B cell (primary cell): ENCODE results near the gene DDX56. TPM values are rescaled to one million over a fixed set of nuclear protein-coding genes. Genes with fewer than 3 reads are reported as not detected.

Experiments
- ATAC-seq: fragments of 200-7000 bp; cut with Tn5 transposase; one replicate; pipeline ENCODE4 v1.10.0; 2021; ENCODE audit warnings: low read depth, mild to moderate bottlenecking, moderate number of reproducible peaks, moderate library complexity
- CTCF ChIA-PET: fragments of 350-600 bp; sonication (Branson Sonifier 250); formaldehyde crosslinking; loops from one replicate; lab custom pipeline; 2021; ENCODE audit warnings: antibody characterized with exemption, inconsistent platforms; lab: Charles Lee
- POLR2A ChIA-PET: fragments of 350-600 bp; sonication (Branson Sonifier 250); formaldehyde crosslinking; loops from one replicate; lab custom pipeline; 2021; ENCODE audit warnings: antibody characterized with exemption; lab: Charles Lee
- DNase-seq: peaks from one replicate; pipeline ENCODE4 v3.0.0; 2013
- H2AFZ ChIP-seq: 2 replicates; pipeline ENCODE4 v1.6.1; 2012; ENCODE audit warnings: mild to moderate bottlenecking, low read depth, low read length; ENCODE audit not compliant: insufficient read depth, poor library complexity, severe bottlenecking
- H3K27ac ChIP-seq, 2 donors: 1 replicate in 1 of 2; 2 replicates in 1 of 2; pipeline ENCODE4 v1.5.1; 2012 to 2013; ENCODE audit warnings: low read length in 2 of 2, mild to moderate bottlenecking in 2 of 2, moderate library complexity in 1 of 2
- H3K27me3 ChIP-seq, 4 experiments: fragments of 200-600 bp in 1 of 4; sonication (generic) in 1 of 4; replicated peaks in 1 of 4; 1 replicate in 2 of 4; 2 replicates in 2 of 4; pipeline versions ENCODE4 v1.6.1 to v1.7.0; 2013 to 2016; ENCODE audit warnings: low read length in 3 of 4, mild to moderate bottlenecking in 2 of 4, mixed read lengths in 1 of 4, moderate library complexity in 1 of 4; ENCODE audit not compliant: insufficient read depth in 4 of 4, control insufficient read depth in 3 of 4; ENCODE audit errors: control extremely low read depth in 1 of 4
- H3K36me3 ChIP-seq, 2 experiments: replicated peaks in 1 of 2; 1 replicate in 1 of 2; 2 replicates in 1 of 2; pipeline versions ENCODE4 v1.6.1 to v1.7.1; 2013; ENCODE audit warnings: low read length in 1 of 2; ENCODE audit not compliant: insufficient read depth in 2 of 2, control insufficient read depth in 1 of 2; ENCODE audit errors: control extremely low read depth in 1 of 2, extremely low read depth in 1 of 2
- H3K4me1 ChIP-seq, 2 donors: fragments of 200-600 bp in 1 of 2; sonication (generic) in 1 of 2; 1 replicate in 1 of 2; 2 replicates in 1 of 2; pipeline versions ENCODE4 v1.5.1 to v1.6.1; 2013 to 2017; ENCODE audit warnings: low read length in 2 of 2; ENCODE audit not compliant: control insufficient read depth in 2 of 2, insufficient read depth in 2 of 2
- H3K4me2 ChIP-seq: replicated peaks from 2 replicates; pipeline ENCODE3; 2012; ENCODE audit warnings: mild to moderate bottlenecking, low read depth, low read length; ENCODE audit not compliant: poor library complexity, severe bottlenecking
- H3K4me3 ChIP-seq, 5 experiments: fragments of 200-600 bp in 1 of 5; sonication (generic) in 1 of 5; 1 replicate in 3 of 5; 2 replicates in 2 of 5; pipeline versions ENCODE4 v1.5.1 to v1.7.0; 2011 to 2016; ENCODE audit warnings: low read length in 4 of 5, mild to moderate bottlenecking in 4 of 5, low read depth in 2 of 5, control low read depth in 1 of 5, moderate library complexity in 1 of 5; ENCODE audit not compliant: insufficient read depth in 1 of 5; ENCODE audit errors: control extremely low read depth in 1 of 5, extremely low read depth in 1 of 5
- H3K79me2 ChIP-seq: fragments of 200-600 bp; sonication (generic); one replicate; pipeline ENCODE4 v1.6.0; 2016; ENCODE audit warnings: low read length; ENCODE audit not compliant: control insufficient read depth, insufficient read depth
- H3K9ac ChIP-seq: fragments of 200-600 bp; sonication (generic); 2 replicates; pipeline ENCODE4 v1.6.1; 2017; ENCODE audit warnings: mild to moderate bottlenecking, low read length, moderate library complexity
- H3K9me3 ChIP-seq, 3 donors: one replicate each; pipeline versions ENCODE4 v1.6.1 to v1.7.1; 2013; ENCODE audit warnings: low read length in 2 of 3; ENCODE audit not compliant: control insufficient read depth in 2 of 3, insufficient read depth in 1 of 3; ENCODE audit errors: control extremely low read depth in 1 of 3
- H4K20me1 ChIP-seq: 2 replicates; pipeline ENCODE4 v1.6.0; 2012; ENCODE audit warnings: mild to moderate bottlenecking, low read length; ENCODE audit not compliant: insufficient read depth, control insufficient read depth, poor library complexity, severe bottlenecking
- H3K27ac Mint-ChIP-seq: one replicate; pipeline ENCODE4 v1.8.0; 2021; ENCODE audit warnings: mixed read lengths
- H3K27me3 Mint-ChIP-seq: one replicate; pipeline ENCODE4 v1.8.0; 2021; ENCODE audit warnings: mixed read lengths
- H3K4me1 Mint-ChIP-seq: one replicate; pipeline ENCODE4 v1.8.0; 2021; ENCODE audit warnings: mixed read lengths
- H3K4me3 Mint-ChIP-seq: one replicate; pipeline ENCODE4 v1.8.0; 2021; ENCODE audit warnings: mixed read lengths
- H3K9me3 Mint-ChIP-seq: one replicate; pipeline ENCODE4 v1.8.0; 2022; ENCODE audit warnings: mixed read lengths; ENCODE audit not compliant: insufficient read depth
- CTCF ChIP-seq: fragments of 200-600 bp; IDR thresholded peaks from one replicate; pipeline ENCODE4 v1.8.0; 2022; ENCODE audit warnings: antibody characterized with exemption, mild to moderate bottlenecking
- EZH2 ChIP-seq: IDR thresholded peaks from 2 replicates; pipeline ENCODE4 v1.6.1; 2012; ENCODE audit warnings: borderline replicate concordance, low read depth, mild to moderate bottlenecking, moderate library complexity, low read length; ENCODE audit not compliant: insufficient read depth, poor library complexity, severe bottlenecking
- WGBS: methylation state at CpG from one replicate; pipeline ENCODE4 v1.1.5; 2013; ENCODE audit warnings: missing lambda C conversion rate; ENCODE audit not compliant: insufficient coverage; 5-methylcytosine and 5-hydroxymethylcytosine counted together
- intact Hi-C: fragments of 100-400 bp; cut with micrococcal nuclease; formaldehyde crosslinking; loops from one replicate; pipeline ENCODE4 v1.10.0; 2022
- polyA plus RNA-seq: library from polyadenylated mRNA; depleted of rRNA; stranded (reverse); fragments of >200 nt; gene quantifications from 2 replicates; pipeline ENCODE4 v1.2.3, GENCODE V29; 2012
- total RNA-seq, 2 donors: library from RNA; stranded (reverse); fragments of 120-200 nt in 1 of 2; gene quantifications; 1 replicate in 1 of 2; 2 replicates in 1 of 2; pipeline versions ENCODE4 v1.2.3 to v1.2.4, GENCODE V29; 2013 to 2022

The DDX56 gene
- total and polyA plus RNA-seq, 2 donors (not counting 1 experiment from before 2014, with no cell fraction given), result 88.2 to 102 TPM

DNA sequence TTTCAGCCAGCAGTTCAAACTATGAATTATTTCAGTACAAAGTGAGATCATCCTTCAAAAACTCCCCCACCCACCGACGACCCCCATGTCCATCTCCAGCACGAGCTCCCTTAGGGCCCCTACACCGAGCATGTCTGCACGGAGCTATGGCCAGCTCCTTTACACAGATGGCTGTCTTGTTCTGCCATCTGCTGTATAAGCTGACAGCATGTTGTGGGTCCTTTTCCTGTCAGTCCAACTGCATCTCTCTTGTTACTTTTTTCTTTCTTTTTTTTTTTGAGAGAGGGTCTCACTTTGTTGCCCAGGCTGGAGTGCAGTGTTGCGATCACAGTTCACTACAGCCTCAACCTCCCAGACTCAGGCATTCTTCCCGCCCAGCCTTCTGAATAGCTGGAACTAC is 54.2 kb downstream of the DDX56 start:
- intact Hi-C loops, result no loop called here
- no peak overlapping the region for H3K27ac ChIP-seq
- H3K4me2 ChIP-seq, result no peak overlapping the region
- DNase-seq (no peak), ATAC-seq (no peak)
- H3K79me2 ChIP-seq, result no peaks in the 10 kb centered on the region
- Mint-ChIP-seq H3K27me3 (peaks cover 27% of the 10 kb centered on the region), H3K4me3 (no peak overlapping the region), H3K27ac (no peak overlapping the region), H3K4me1 (no peaks in the 10 kb centered on the region), H3K9me3 (peaks cover 6% of the 10 kb centered on the region)
- H3K4me3 ChIP-seq, result no peak overlapping the region
- H4K20me1 ChIP-seq, result no peaks in the 10 kb centered on the region
- H2AFZ ChIP-seq, result no peak overlapping the region
- H3K36me3 ChIP-seq, result no peaks in the 10 kb centered on the region
- ChIA-PET CTCF (no interaction called here), POLR2A (no interaction called here)
- H3K9ac ChIP-seq, result no peak overlapping the region
- 79% methylated on average over 4 of the region's 7 CpGs for WGBS
- peaks cover 0 to 5% (median 3%) of the 10 kb centered on the region in 3 donors for H3K9me3 ChIP-seq
- peaks cover 0 to 7% (median 0%) of the 10 kb centered on the region in 4 experiments for H3K27me3 ChIP-seq
- TF ChIP-seq CTCF, result no peak
- no peak for TF ChIP-seq EZH2
- no peaks in the 10 kb centered on the region for H3K4me1 ChIP-seq

DNA sequence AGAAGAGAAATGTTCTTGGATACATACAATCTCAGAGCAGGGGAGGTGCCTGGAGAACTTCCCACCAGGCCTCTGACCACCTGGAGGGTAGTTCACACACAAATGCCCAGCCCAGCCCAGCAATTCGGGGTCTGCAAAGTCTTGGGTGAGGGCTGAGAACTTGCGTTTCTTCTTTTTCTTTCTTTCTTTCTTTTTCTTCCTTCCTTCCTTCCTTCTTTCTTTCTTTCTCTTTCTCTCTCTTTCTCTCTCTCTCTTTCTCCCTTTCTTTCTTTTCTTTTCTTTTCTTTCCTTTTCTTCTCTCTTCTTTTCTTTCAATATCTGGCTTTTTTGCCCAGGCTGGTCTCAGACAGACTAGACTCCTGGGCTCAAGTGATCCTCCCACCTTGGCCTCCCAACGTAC is 54.9 kb downstream of the DDX56 start:
- no peak overlapping the region for H2AFZ ChIP-seq
- CTCF ChIA-PET, result no interaction called here
- intact Hi-C loops, result no loop called here

More for the DNA sequence above, 54.9 kb downstream of the DDX56 start:
- Mint-ChIP-seq H3K27ac (no peak overlapping the region), H3K4me1 (no peaks in the 10 kb centered on the region), H3K27me3 (peaks cover 25% of the 10 kb centered on the region), H3K9me3 (peaks cover under 1% of the 10 kb centered on the region), H3K4me3 (no peak overlapping the region)
- no peak overlapping the region for H3K27ac ChIP-seq
- H3K27me3 ChIP-seq, result peaks cover 0 to 7% (median 0%) of the 10 kb centered on the region in 4 experiments
- 100% methylated on average over 2 of the region's 3 CpGs for WGBS
- H3K4me1 ChIP-seq, result no peaks in the 10 kb centered on the region
- H3K9ac ChIP-seq, result no peak overlapping the region
- DNase-seq (no peak), ATAC-seq (no peak)
- TF ChIP-seq EZH2 (no peak), CTCF (no peak)
- no peaks in the 10 kb centered on the region for H3K79me2 ChIP-seq
- POLR2A ChIA-PET, result no interaction called here
- no peaks in the 10 kb centered on the region for H3K36me3 ChIP-seq
- H3K4me2 ChIP-seq, result no peak overlapping the region
- H3K4me3 ChIP-seq, result no peak overlapping the region
- H4K20me1 ChIP-seq, result no peaks in the 10 kb centered on the region
- H3K9me3 ChIP-seq, result no peaks in the 10 kb centered on the region
